GM21723 (cell line): ENCODE data around the gene COG2.
"Not testable (repeated sequence)": the region's sequence is repeated elsewhere in the genome, so short reads cannot be mapped to it uniquely, and the experiment has no call there.

ENCODE experiments used
- ATAC-seq: cut with Tn5 transposase; IDR thresholded peaks from one replicate; pipeline ENCODE4 v1.9.1; 2021; ENCODE audit warnings: mild to moderate bottlenecking, moderate library complexity; ENCODE audit not compliant: unreplicated experiment

Gene COG2

DNA sequence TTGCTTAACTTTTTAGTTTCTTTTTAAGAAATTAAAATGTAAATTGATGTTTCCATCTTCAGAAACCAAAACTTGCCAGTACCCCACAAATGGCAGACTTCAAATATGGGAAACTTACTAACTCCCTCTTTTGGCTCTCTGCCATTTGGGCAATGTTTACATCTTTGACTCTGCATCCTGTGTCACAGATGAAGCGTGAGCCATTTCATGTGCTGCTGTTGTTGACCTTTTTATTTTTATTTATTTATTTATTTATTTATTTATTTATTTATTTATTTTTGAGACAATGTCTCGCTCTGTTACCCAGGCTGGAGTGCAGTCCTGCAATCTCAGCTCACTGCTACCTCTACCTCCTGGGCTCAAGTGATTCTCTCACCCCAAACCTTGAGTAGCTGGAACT is 16.0 kb upstream of the COG2 start:
- no peak for ATAC-seq

DNA sequence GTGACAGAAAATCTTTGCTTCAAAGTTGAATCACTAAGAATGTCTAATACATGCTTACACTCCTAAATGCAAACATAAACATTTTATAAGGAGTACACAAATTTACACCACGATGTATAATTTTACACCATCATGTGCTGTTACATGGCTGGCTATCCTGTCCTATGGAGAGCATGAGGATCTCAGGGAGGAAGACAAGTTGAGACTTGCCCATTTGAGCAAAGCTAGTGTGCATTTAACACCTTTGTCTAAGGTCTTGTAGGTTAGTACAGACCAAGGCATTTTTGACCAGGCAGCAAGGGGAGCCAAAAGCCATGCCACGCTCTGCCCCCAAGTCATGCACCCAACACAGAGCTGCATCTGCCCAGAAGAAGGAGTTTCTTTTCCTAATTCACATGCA is 14.5 kb upstream of the COG2 start:
- no peak for ATAC-seq

DNA sequence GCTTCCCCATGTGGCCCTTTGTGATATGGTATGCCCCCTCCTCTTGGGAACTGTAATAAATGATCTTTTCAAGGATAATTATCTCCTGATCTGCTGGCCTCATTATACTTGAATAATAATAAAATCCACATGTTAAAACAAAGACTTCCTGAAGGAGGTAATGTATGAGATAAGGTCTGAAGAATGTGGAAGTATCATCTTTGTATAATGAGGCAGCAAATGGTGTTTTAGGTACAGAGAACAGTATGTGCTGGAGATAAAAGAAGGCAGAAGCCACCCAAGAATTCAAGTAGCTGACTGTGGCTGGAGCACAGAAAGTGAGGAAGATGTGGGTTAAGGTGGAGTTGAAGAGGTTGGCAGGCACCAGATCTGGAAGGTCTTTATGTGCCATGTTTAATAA is 12.8 kb upstream of the COG2 start:
- no peak for ATAC-seq

DNA sequence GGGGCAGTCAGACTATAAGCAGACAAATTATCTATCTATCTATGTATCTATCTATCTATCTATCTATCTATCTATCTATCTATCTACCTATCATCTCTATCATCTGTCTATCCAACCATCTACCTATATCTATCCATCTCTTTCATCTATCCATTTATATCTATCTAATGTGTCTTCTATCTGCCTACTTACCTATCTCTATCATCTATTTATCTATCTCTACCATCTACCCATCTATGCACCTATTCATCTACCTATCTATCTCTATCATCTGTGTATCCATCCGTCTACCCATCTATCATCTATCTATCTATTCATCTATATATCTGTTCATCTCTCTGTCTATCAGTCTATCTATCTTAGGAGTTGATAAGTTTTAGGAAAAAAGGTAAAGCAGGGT is 10.8 kb upstream of the COG2 start:
- ATAC-seq, result no peak

DNA sequence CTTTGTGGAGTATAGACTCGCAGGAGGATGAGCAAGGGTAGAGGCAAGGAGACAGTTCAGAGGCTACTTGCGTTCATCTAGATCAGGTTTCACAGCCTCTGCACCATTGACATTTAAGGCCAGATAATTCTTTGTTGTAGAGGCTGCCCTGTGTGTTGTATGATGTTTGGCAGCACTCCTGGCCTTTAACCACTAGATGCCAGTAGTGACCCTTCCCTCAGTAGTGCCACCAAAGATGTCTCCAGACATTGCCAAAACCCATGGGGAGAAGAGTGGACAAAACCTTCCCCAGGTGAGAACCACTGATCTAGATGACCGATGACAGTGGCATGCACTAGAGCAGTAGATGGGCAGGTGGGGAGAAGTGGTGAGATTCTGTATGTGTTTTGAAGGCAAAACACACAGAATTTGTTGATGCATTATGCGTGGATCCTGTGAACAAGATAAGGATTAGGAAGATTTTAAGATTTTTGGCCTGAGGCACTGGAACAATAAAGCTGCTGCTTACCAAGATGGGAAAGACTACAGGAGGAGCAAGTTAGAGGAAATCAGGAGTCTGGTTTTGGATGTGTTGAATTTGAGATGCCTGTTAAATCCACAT is 9.9 kb upstream of the COG2 start:
- ATAC-seq, result no peak

GRCh38 chr1:230633469-230633868 is 8.8 kb upstream of the COG2 start:
- ATAC-seq, result no peak

DNA sequence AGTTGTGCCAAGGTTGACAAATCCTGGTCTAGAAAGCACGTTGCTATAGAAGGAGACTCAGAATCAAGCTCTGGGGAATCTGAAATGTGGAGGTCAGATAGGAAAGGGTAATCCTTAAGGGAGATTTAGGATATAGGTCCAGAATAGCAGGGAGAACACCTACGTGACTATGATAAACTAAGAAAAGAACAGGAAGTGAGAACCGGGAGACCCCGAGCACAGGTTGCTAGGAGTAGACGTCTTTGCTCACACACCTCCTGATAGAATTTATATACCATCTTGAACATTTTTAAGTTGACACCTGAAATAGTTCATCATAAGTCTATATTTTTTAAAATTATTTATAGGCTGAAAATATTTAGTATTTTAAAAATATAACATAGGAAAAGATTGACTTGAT is 7.9 kb upstream of the COG2 start:
- no peak for ATAC-seq

DNA sequence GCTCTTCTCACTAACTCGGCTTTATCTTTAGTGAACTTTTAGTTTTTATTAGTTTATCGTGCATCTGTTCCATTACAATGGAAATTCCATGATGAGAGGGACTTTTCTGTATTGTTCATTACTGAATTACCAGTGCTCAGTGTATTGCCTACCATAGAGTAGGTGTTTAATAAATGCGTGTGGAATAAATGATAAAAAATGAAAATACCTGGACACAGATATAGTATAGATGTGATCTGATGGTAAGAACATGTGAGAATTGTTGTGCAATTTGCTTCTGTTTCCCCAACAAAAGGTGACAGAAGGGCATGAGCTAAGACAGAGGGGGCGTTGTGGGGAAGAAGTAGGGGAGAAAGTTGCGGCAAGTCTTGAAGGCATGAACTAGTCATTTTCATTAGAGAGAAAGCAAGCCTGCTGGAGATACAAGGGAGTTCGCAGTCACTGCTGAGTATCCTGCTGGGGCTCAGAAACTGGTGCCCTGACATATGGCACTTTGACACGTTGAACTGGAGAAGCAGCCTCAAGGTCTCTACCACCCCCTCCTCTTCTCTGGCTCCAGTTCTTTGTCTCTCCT is 5.6 kb upstream of the COG2 start:
- no peak for ATAC-seq

- ATAC-seq, result no peak
Measured at GRCh38 chr1:230639714-230640209, 2.5 kb upstream of the COG2 start.

DNA sequence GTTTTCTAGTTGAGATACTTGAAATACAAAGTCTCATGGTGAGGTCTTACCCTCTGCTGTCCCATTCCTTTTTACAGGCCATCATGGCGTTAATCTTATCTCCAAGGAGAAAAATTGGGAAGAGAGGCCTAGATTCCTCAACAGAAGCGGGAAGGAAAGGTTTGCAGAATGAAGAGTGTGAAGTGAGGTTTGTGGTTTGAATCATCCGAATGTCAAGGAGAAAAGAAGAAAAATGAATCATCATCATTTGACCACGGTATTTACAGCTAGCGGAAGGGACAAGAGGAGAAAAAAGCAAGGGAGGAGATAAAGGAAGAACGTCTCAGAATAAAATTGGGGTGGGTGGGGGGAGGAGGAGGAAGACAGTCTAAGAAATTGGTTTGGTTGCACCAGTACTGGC is 935 bp upstream of the COG2 start:
- no peak for ATAC-seq

DNA sequence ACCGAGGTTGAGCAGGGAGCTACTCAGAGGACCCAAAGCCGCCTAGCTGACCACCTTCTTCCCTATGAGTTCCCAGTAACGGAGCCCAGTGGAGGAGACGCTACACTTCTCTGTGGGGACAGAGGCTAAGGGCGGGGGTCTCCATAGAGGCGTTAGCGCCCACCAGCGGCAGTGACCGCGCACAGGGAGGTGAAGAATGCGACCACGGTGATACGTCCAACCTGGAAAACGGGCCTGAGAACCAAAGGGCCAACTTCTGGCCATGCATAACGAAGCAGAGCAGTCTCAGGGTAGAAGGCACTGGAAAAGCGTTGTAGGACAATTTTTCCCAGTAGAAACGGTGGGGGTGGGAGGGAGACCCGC is 400 bp upstream of the COG2 start:
- ATAC-seq, result no peak

DNA sequence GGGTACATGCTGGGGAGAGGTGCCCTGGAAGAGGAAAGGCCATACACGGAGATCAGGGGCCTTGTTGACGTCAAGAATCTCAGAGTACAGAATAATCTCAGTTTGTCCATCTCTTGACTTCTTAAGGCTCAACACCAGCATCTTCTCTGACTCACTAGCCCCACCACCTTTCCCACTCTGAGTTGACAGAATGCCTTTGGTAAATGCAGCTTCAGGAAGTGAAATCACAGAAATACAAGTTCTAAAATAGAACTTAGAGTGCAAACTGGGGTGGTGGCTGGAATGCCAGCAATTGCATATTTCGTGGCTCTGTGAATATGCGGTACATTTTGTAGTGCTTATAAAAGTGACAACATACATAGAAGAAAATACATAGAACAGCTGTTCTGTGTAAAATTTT is 1.6 kb downstream of the COG2 start:
- ATAC-seq, result no peak

DNA sequence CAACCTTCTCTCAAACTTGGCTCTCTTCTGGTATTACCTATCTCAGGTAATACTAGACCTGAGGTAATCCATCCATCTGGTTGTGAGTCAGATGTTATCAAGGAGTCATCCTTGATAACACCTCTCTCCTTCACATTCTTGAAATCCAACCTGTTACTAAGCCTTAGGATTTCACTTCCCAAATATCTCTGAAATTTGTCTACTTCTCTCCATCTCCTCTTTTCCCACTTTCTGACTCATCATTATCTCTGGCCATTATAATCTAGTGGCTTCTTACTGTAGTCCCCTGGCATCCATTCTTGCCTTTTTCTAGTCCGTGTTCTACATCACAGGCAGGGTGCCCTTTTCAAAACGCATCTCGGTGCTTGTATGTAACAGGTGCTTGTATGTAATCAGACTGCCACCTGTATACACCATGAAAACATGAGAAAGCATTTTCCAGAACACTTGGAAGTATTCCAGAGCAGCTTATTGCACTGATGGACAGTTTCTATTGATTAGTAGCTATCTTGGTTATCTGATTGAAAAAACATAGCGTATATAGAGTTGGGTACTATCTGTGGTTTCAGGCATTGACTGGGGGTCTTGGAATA is 4.5 kb downstream of the COG2 start:
- no peak for ATAC-seq

GRCh38 chr1:230647321-230647720 is 5.0 kb downstream of the COG2 start:
- no peak for ATAC-seq

DNA sequence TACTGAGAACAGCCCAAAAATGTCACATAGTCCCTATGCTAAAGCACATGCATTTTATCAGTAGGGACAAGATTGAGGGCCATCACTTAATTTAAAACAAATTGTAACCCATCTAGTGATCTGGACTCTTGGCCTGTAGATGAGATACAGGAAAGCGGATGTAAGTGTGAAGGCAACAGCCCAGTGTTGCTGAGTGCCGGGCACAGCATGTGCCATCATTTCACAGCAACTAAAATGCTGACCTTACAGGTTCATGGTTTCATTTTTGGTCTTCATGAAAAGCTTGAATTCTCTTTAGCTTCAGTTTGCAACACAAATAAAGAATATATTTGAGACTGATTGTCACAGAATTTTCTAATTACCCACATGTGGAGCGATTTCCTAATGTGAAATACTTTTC is 5.8 kb downstream of the COG2 start:
- no peak for ATAC-seq

- no peak for ATAC-seq
Measured at GRCh38 chr1:230650300-230650699, 8.0 kb downstream of the COG2 start.

DNA sequence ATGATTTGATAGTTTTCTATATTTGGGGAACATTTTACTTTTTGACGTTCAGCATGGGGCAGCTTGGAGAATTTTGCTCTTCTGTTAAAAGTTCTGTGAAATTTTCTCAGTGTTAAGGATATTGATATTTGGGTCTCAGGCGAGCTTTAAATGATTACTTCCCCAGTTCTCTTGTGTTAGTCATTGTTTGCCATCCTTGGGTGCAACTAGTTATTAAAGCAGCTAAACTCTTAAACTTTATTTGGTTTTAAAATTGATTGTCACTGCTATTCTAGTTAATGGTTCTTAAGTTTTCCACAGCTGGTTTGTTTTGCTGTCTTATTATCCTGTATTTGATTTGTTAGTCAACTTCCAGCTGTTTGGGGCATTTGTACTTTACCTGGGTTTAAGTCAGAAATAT is 9.0 kb downstream of the COG2 start:
- ATAC-seq, result no peak

- not testable (repeated sequence) for ATAC-seq
Measured at GRCh38 chr1:230656719-230657118, 14.4 kb downstream of the COG2 start.

GRCh38 chr1:230658103-230658502 is 15.8 kb downstream of the COG2 start:
- not testable (repeated sequence) for ATAC-seq

GRCh38 chr1:230658691-230659090 is 16.4 kb downstream of the COG2 start:
- no peak for ATAC-seq

GRCh38 chr1:230661976-230662375 is 19.7 kb downstream of the COG2 start:
- no peak for ATAC-seq

GRCh38 chr1:230668227-230668626 is 25.9 kb downstream of the COG2 start:
- ATAC-seq, result no peak

- ATAC-seq, result no peak
Measured at GRCh38 chr1:230669543-230669942, 27.3 kb downstream of the COG2 start.
